ENCODE data around the gene P2RX6.

DNA sequence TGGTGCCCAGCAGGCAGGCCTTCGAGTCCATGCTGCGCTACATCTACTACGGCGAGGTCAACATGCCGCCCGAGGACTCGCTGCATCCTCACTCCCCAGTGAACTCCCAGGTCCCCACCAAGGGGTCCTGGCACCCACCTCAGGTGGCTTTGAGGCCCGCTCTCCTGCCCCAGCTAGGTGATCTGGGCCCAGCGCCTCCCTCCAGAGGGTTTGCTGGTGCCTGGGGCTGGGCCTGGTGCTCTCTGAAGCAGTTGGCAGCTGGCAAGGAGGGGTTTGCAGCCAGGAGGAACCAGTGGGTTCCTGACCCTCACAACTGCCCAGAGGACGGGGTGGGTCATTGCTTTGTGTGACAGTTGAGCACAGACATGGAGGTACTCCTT is 18.9 kb upstream of the P2RX6 start:
- TF ChIP-seq CTCF (IDR thresholded peaks at IDR 0.05) (no peak), EP300 (IDR thresholded peaks at IDR 0.05) (no peak), POLR2AphosphoS5 (IDR thresholded peaks at IDR 0.05) (no peak)
